Endothelial cell of umbilical vein (primary cell): ENCODE data around the gene NPB. TPM values are rescaled to one million over a fixed set of nuclear protein-coding genes. Genes with fewer than 3 reads are reported as not detected.

ENCODE experiments used
- BruUV-seq: library from RNA; stranded (reverse); fragments of 400-500 nt; replicated peaks from 2 replicates; lab custom pipeline; 2021; lab: Mats Ljungman, UMichigan
- CTCF ChIA-PET: fragments of 300-600, 350-600 bp; sonication (Branson Sonifier 250); formaldehyde crosslinking; loops from one replicate; lab custom pipeline; 2021; ENCODE audit warnings: antibody characterized with exemption, inconsistent platforms; lab: Charles Lee
- POLR2A ChIA-PET: fragments of 300-600, 350-600 bp; sonication (Branson Sonifier 250); formaldehyde crosslinking; loops from one replicate; lab custom pipeline; 2021; ENCODE audit warnings: antibody characterized with exemption, inconsistent platforms; lab: Charles Lee
- DNase-seq: peaks from one replicate; pipeline ENCODE4 v3.0.0-alpha.2; 2011; ENCODE audit warnings: low read depth, low spot score
- FAIRE-seq: peaks from 2 replicates; lab custom pipeline; 2011; peaks lifted over from hg19 to GRCh38; lab: Jason Lieb, UNC
- H2AFZ ChIP-seq: 2 replicates; pipeline ENCODE4 v1.6.0; 2012; ENCODE audit warnings: low read depth, low read length, control low read depth, inconsistent platforms
- H3K27ac ChIP-seq: 2 replicates; pipeline ENCODE4 v1.5.1; 2011; ENCODE audit warnings: low read depth, mild to moderate bottlenecking, control low read depth, low read length, moderate library complexity; ENCODE audit not compliant: insufficient read depth
- H3K27me3 ChIP-seq, 2 experiments: 2 replicates each; pipeline versions ENCODE4 v1.6.0 to v1.6.1; 2011; ENCODE audit warnings: low read length in 2 of 2, mixed read lengths in 1 of 2; ENCODE audit not compliant: control insufficient read depth in 2 of 2, insufficient read depth in 2 of 2
- H3K36me3 ChIP-seq, 2 experiments: 2 replicates in 1 of 2; 3 replicates in 1 of 2; pipeline ENCODE4 v1.5.1; 2011; ENCODE audit warnings: low read length in 2 of 2, mild to moderate bottlenecking in 1 of 2, moderate library complexity in 1 of 2; ENCODE audit not compliant: control insufficient read depth in 2 of 2, insufficient read depth in 2 of 2; ENCODE audit errors: extremely low read depth in 1 of 2
- H3K4me1 ChIP-seq: 3 replicates; pipeline ENCODE4 v1.5.1; 2011; ENCODE audit warnings: mild to moderate bottlenecking, low read length; ENCODE audit not compliant: control insufficient read depth, insufficient read depth; ENCODE audit errors: extremely low read depth
- H3K4me2 ChIP-seq: 2 replicates; pipeline ENCODE4 v1.6.1; 2011; ENCODE audit warnings: low read length, control low read depth, mixed read lengths; ENCODE audit not compliant: insufficient read depth
- H3K4me3 ChIP-seq, 3 experiments: fragments of 200-600 bp in 1 of 3; sonication (generic), shearing (Covaris generic) in 1 of 3; replicated peaks in 1 of 3; 2 replicates each; pipeline ENCODE4 v1.5.1; 2011 to 2016; ENCODE audit warnings: control low read depth in 3 of 3, low read length in 3 of 3, mild to moderate bottlenecking in 2 of 3, inconsistent platforms in 1 of 3, low read depth in 1 of 3, moderate library complexity in 1 of 3; ENCODE audit not compliant: insufficient read depth in 1 of 3
- H3K79me2 ChIP-seq: 2 replicates; pipeline ENCODE4 v1.6.0; 2012; ENCODE audit warnings: low read length, inconsistent platforms; ENCODE audit not compliant: control insufficient read depth, insufficient read depth
- H3K9ac ChIP-seq: replicated peaks from 2 replicates; pipeline ENCODE3; 2011; ENCODE audit warnings: low read length, control low read depth; ENCODE audit not compliant: insufficient read depth; ENCODE audit errors: extremely low read depth
- H3K9me1 ChIP-seq: replicated peaks from 3 replicates; pipeline ENCODE4 v1.6.0; 2011; ENCODE audit warnings: mild to moderate bottlenecking, low read length; ENCODE audit not compliant: control insufficient read depth, insufficient read depth; ENCODE audit errors: extremely low read depth
- H3K9me3 ChIP-seq: replicated peaks from 2 replicates; pipeline ENCODE4 v1.5.1; 2012; ENCODE audit warnings: low read length, inconsistent platforms; ENCODE audit not compliant: control insufficient read depth, insufficient read depth
- H4K20me1 ChIP-seq: replicated peaks from 2 replicates; pipeline ENCODE3; 2011; ENCODE audit warnings: mild to moderate bottlenecking, low read length; ENCODE audit not compliant: control insufficient read depth, insufficient read depth; ENCODE audit errors: extremely low read depth
- CTCF ChIP-seq, 2 donors: IDR thresholded peaks; 1 replicate in 1 of 2; 2 replicates in 1 of 2; pipeline ENCODE4 v1.5.1; 2011; ENCODE audit warnings: low read length in 2 of 2, mild to moderate bottlenecking in 2 of 2, moderate library complexity in 2 of 2, control low read depth in 1 of 2, inconsistent platforms in 1 of 2, low read depth in 1 of 2; ENCODE audit not compliant: insufficient read depth in 1 of 2; ENCODE audit errors: extremely low read depth in 1 of 2
- EZH2 ChIP-seq: IDR thresholded peaks from 2 replicates; pipeline ENCODE4 v1.6.1; 2012; ENCODE audit warnings: borderline replicate concordance, low read depth, mild to moderate bottlenecking, moderate library complexity, low read length, inconsistent platforms; ENCODE audit not compliant: severe bottlenecking
- FOS ChIP-seq: IDR thresholded peaks from 2 replicates; pipeline ENCODE4 v1.6.1; 2011; ENCODE audit warnings: mild to moderate bottlenecking, low read length, moderate library complexity, borderline replicate concordance; ENCODE audit not compliant: insufficient read depth
- GATA2 ChIP-seq: IDR thresholded peaks from 2 replicates; pipeline ENCODE4 v1.7.0; 2011; ENCODE audit warnings: low read depth, mild to moderate bottlenecking, moderate library complexity, mixed read lengths, low read length; ENCODE audit not compliant: insufficient read length, insufficient read depth
- JUN ChIP-seq: IDR thresholded peaks from 2 replicates; pipeline ENCODE4 v1.6.1; 2011; ENCODE audit warnings: borderline replicate concordance, low read depth; ENCODE audit not compliant: insufficient read length, insufficient read depth
- MAX ChIP-seq: IDR thresholded peaks from 2 replicates; pipeline ENCODE4 v1.6.1; 2011; ENCODE audit not compliant: insufficient read depth, insufficient read length
- MYC ChIP-seq: IDR thresholded peaks from one replicate; pipeline ENCODE4 v1.6.1; 2011; ENCODE audit warnings: mild to moderate bottlenecking, low read depth, low read length
- POLR2A ChIP-seq: IDR thresholded peaks from 2 replicates; pipeline ENCODE4 v1.6.1; 2012; ENCODE audit warnings: low read depth, mild to moderate bottlenecking, control low read depth, low read length
- POLR2AphosphoS5 ChIP-seq: IDR thresholded peaks from 2 replicates; pipeline ENCODE4 v1.6.1; 2012; ENCODE audit warnings: low read depth, mild to moderate bottlenecking, control low read depth, low read length, moderate library complexity; ENCODE audit not compliant: insufficient read depth
- dilution Hi-C: fragments of 300-500 bp; cut with MboI; formaldehyde crosslinking; loops from one replicate; pipeline ENCODE4 v1.15.0; 2019; ENCODE audit warnings: low sequenced_read_pairs; ENCODE audit not compliant: extremely low pct_ligation_motif_present
- intact Hi-C: fragments of 100-400 bp; cut with micrococcal nuclease; formaldehyde crosslinking; loops from one replicate; pipeline ENCODE4 v1.10.0; 2022
- polyA plus RNA-seq, 4 experiments: library from polyadenylated mRNA; depleted of rRNA in 3 of 4; stranded (reverse) in 3 of 4; unstranded in 1 of 4; fragments of >200 nt; gene quantifications; 2 replicates each; pipeline versions ENCODE4 v1.2.1 to v1.2.3, GENCODE V29; 2011 to 2012; ENCODE audit warnings: missing spikeins in 1 of 4
- total RNA-seq: library from RNA; stranded (reverse); gene quantifications from 2 replicates; pipeline ENCODE4 v1.2.3, GENCODE V29; 2021

NPB gene
- total and polyA plus RNA-seq, 2 donors (not counting 3 experiments of a cell fraction or from before 2014, with no cell fraction given) = 0.33 to 0.42 TPM

GRCh38 chr17:81907219-81908145 is 5.4 kb downstream of the NPB start:
- POLR2A ChIA-PET = no interaction called here
- Histone ChIP-seq H3K9ac (no peak overlapping the region), H3K36me3 (peaks cover 0 to 4% of the 10 kb centered on the region in 2 experiments), H3K4me2 (no peak overlapping the region), H3K9me3 (no peaks in the 10 kb centered on the region), H3K4me3 (no peak overlapping the region), H3K27ac (no peak overlapping the region), H2AFZ (no peak overlapping the region), H4K20me1 (no peaks in the 10 kb centered on the region), H3K4me1 (peaks cover 6% of the 10 kb centered on the region), H3K9me1 (no peaks in the 10 kb centered on the region), H3K79me2 (no peaks in the 10 kb centered on the region), H3K27me3 (no peaks in the 10 kb centered on the region)
- DNase-seq (no peak), FAIRE-seq (no peak)
- CTCF ChIA-PET = no interaction called here
- intact Hi-C loops (no loop called here), dilution Hi-C loops (no loop called here)
- no TSS peak for BruUV-seq
- TF ChIP-seq FOS = no peak
- TF ChIP-seq POLR2AphosphoS5 = no peak
- no peak for TF ChIP-seq MYC
- no peak for TF ChIP-seq JUN
- TF ChIP-seq MAX = no peak
- TF ChIP-seq CTCF (IDR thresholded peaks at IDR 0.05; ENCODE audit: extremely low read depth in 1 of 2, insufficient read depth in 1 of 2, low read depth in 1 of 2, low read length in 2 of 2) = no peak
- TF ChIP-seq POLR2A = no peak
- no peak for TF ChIP-seq GATA2
- TF ChIP-seq EZH2 = no peak
